SIG-M5 (cell line): Measurements from ENCODE around the gene VPS35L.

Experiments used
- DNase-seq: peaks from one replicate; lab custom pipeline; 2025; lab: John Stamatoyannopoulos, UW

Gene VPS35L

GRCh38 chr16:19595043-19595767 is 39.7 kb downstream of the VPS35L start:
- DNase-seq, result no peak

- no peak for DNase-seq
These were observed 43.5 kb downstream of the VPS35L start for GRCh38 chr16:19598805-19599510.

GRCh38 chr16:19599968-19600716 is 44.6 kb downstream of the VPS35L start:
- DNase-seq, result no peak

- DNase-seq, result no peak
These were observed 45.8 kb downstream of the VPS35L start for GRCh38 chr16:19601083-19601976.

- DNase-seq, result no peak
These were observed 49.4 kb downstream of the VPS35L start for GRCh38 chr16:19604911-19605310.

GRCh38 chr16:19605701-19606100 is 50.2 kb downstream of the VPS35L start:
- DNase-seq, result no peak

GRCh38 chr16:19607616-19608280 is 52.2 kb downstream of the VPS35L start:
- no peak for DNase-seq

GRCh38 chr16:19609359-19609758 is 53.9 kb downstream of the VPS35L start:
- no peak for DNase-seq

GRCh38 chr16:19610200-19610599 is 54.7 kb downstream of the VPS35L start:
- DNase-seq, result no peak

- DNase-seq, result no peak
These were observed 58.3 kb downstream of the VPS35L start for GRCh38 chr16:19613834-19614233.

GRCh38 chr16:19616241-19616640 is 60.7 kb downstream of the VPS35L start:
- DNase-seq, result no peak

GRCh38 chr16:19618876-19619275 is 63.4 kb downstream of the VPS35L start:
- no peak for DNase-seq

GRCh38 chr16:19621445-19621844 is 65.9 kb downstream of the VPS35L start:
- no peak for DNase-seq

GRCh38 chr16:19625039-19625438 is 69.5 kb downstream of the VPS35L start:
- DNase-seq, result no peak

- no peak for DNase-seq
These were observed 81.1 kb downstream of the VPS35L start for GRCh38 chr16:19636436-19637267.

GRCh38 chr16:19639986-19640421 is 84.5 kb downstream of the VPS35L start:
- DNase-seq, result no peak

GRCh38 chr16:19642501-19642900 is 87.0 kb downstream of the VPS35L start:
- DNase-seq, result no peak

GRCh38 chr16:19644877-19645276 is 89.4 kb downstream of the VPS35L start:
- DNase-seq, result no peak

GRCh38 chr16:19645557-19645981 is 90.1 kb downstream of the VPS35L start:
- DNase-seq, result no peak

- DNase-seq, result no peak
These were observed 94.5 kb downstream of the VPS35L start for GRCh38 chr16:19649980-19650379.
